HG02678 (cell line): ENCODE data around the gene COL8A2.

Experiments used
- ATAC-seq: cut with Tn5 transposase; IDR thresholded peaks from one replicate; pipeline ENCODE4 v1.9.1; 2021; ENCODE audit warnings: mild to moderate bottlenecking, moderate library complexity; ENCODE audit not compliant: unreplicated experiment

The COL8A2 gene

DNA sequence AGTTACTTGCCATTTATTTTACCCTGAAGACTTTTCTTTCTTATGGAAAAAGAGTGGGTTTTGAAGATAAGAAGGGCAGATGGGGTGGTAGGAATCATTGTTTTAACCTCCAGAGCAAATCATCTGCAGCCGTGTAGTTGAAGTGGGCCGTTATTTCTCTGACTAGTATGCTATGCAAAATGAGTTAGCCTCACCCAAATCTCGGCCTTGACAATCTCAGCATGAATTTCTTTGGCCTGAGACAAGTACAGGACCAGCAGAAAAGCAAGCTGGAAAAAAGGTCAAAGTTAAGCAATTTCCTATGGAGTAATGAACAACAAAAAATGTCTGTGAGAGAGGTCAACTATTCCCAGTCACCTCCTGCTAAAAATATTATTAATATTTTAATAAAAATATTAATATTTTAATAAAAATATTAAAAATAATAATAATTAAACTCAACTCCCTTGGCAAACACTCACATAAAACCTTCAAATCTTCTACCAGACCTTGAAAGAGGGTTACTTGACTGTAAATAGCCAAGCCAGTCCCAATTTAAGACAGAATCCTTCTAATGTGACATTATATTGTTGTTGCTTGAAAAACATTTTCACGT, 47.9 kb downstream of the COL8A2 start:
- ATAC-seq: no peak

DNA sequence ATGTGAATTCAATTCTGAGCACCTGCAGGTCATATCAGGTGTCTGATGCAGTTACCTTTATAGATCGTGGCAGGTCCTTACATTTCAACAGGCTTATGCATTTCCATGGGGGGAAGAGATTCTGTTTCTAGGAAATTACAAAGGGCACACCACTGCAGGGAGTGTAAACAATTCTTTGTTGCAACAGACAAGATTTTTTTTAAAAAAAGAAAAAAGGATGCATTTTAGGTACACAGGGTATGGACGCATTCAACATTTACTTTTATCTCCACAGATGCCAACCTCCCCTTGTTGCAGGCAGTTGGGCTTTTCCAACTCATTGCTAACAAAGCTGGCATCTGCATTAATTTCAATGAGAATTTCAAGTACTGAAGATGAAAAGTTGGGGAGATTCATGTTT, 54.7 kb downstream of the COL8A2 start:
- ATAC-seq: no peak

DNA sequence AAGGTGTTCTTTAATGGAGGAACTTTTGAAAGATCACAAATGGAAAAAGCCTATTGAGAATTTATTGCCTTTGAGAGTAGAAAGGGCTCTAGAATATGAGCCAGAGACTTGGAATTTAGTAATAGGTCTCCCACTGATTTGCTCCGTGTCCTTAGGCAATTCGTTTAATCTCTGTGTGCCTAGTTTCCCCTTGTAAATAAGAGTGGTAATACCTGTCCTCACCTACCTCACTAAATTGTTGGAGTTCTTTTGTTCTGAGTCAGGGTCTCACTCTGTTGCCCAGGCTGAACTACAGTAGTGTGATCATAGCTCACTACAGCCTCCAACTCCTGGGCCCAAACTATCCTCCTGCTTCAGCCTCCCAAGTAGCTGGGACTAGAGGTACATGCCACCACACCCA, 56.2 kb downstream of the COL8A2 start:
- no peak for ATAC-seq

DNA sequence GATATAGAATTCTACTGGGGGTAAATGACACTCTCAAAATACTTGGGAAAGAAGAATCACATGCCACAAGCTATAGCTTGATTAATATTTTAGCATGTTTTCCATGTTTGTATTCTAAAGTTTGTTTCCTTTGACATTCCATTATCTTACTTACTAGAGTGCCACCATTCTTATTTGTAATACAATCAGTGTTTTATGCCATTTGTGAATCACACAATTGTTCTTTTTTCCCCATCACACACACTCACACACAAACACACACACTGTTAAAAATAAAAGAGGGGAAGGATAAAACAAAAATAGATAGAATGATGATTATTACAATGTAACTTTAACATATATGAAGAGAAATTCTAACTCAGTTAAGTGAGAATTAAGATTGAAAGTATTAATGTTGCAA, 57.2 kb downstream of the COL8A2 start:
- no peak for ATAC-seq

DNA sequence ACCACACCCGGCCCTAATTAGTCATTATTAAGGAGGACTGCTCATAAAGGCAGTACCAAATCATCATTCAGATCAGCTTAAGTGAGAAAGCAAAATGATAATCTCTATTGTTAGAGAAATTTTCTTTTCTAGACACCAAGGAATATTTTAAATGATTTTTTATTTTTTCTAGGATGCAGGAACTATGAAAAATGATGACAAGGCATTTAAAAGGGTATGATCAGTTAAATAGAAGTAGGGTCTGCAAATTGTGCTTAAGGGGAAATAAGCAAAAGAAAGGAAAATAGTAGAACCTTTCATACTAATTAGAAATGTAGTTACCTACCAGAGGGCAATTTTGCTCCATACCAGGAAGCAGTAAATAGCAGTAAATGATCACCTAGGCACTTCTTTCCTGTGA, 62.7 kb downstream of the COL8A2 start:
- ATAC-seq: no peak

DNA sequence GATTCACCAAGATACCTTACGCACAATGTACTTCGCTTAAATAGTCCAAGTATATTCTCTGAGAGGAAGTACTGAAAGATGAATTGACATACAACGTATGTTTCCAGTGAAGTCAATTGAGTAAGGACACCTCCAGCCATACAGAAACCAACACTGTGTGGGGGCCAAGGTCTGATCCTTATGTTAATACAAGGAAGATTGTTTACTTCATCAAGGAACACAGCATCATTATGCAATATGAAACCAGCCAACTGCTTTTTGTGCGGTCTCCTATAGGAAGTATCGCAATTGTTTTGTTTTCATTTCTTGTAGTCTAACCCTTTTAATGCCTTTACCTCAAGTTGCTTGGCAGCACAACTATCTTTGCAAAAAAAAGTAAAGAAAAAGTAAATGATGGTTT, 69.3 kb downstream of the COL8A2 start:
- no peak for ATAC-seq

DNA sequence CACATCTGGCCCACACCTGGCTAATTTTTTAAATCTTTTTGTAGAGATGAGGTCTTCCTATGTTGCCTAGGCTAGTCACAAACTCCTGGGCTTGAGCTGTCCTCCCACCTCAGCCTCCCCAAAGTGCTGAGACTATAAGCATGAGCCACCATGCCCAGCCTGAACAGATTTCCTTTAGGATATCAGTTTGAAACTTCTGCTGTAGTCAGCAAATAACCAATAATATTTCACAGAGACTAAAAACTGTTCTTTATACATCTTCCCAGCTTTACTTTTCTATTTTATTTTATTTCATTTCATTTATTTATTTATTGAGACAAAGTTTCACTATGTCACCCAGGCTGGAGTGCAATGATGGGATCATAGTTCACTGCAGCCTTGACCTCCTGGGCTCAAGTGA, 71.0 kb downstream of the COL8A2 start:
- no peak for ATAC-seq

DNA sequence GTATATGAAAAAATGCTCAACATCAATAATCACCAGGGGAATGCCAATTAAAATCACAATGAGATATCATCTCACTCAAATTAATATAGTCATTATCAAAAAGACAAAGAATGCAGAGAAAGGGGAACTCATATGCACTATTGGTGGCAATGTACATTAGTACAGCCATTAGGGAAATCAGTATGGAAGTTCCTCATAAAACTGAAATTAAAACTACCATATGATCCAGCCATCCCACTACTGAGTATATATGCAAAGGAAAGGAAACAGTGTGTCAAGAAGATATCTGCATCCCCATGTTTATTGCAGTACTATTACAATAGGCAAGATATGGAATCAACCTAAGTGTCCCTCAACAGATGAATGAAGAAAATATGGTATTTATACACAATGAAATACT, 73.2 kb downstream of the COL8A2 start:
- ATAC-seq: no peak
